Measurements from ENCODE around the gene EPB42.

DNA sequence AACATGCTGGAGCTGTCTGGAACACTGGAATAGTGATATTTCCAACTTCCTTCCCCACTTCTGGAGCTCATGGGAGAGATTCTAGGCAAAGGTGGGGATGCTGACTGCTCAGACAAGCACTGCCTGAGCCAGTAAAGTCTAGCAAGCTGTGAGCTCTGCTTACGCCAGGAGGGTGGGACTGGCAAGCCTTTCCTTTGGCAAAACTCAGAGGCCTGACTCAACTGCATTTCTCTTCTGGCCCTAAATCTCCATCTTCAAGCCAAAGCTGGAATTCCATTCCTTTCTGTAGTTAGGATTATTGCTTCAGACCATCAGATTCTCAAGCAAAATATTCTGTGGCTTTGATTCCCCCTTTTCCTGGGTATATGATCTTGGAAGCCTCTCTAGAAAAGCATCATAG is 20.3 kb upstream of the EPB42 start:
- TF ChIP-seq CTCF (IDR thresholded peaks at IDR 0.05) (no peak), EZH2 (IDR thresholded peaks at IDR 0.05; ENCODE audit: borderline replicate concordance, insufficient read depth, low read depth, low read length, poor library complexity, severe bottlenecking) (no peak)
